NCI-H2196 treated with DMSO at 0.1 percent for 48 hours (cell line): ENCODE results near the gene GRID1.

Experiments
- DNase-seq: peaks from one replicate; lab custom pipeline; 2025; ENCODE audit not compliant: unreplicated experiment; lab: John Stamatoyannopoulos, UW

The GRID1 gene

DNA sequence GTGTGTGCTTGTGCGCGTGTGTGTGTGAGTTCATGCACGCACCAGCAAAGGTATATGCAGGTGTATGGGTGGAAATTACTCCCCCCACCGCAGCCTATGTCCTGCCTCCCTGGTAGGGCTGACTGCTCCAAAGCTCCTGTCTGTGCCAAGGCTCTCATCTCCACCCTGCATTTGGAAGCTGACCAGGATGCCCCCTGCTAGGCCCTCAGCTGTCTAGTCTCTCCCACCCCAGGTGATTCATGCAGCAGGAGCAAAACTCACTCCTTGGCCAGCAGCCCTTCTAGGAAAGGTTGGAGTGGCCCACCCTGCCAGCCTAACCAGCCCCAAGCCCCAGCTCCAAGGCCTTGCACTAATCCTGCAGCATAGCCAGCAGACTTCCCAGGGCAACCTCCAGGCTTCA lies 148.4 kb downstream of the GRID1 start:
- DNase-seq: no peak

DNA sequence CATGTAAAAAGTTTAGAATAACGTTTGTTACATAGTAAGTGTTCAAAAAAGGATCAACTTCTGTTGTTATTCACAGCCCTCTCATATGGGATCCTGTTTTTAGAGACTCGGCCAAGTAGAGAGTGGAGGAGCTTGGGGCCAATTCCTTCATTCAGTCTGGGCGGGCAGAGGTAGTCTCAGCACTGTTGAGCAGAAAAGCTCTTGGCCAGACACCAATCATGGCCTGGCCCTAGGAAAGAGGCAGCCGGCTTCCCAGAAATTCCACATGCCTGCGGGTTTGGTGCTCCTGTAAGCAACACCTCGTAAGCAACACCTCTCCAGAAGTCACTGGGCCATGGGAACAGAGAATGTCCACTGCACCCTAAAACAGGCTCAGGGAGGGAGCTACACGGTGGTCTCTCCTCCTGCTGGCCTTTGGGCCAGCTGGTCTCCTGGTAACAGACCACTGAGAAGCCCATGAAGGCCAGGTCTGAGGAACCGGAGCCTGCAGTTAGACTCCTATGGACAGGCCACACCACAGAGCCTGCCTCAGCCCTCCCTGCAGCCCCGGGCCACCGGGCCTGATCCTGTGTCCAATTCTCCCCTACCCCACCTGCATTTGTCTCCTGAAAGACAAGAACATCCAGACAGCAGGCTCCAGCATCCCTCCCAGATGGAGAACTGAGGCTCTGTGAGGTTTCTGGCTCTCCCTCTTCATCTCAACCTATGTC lies 149.1 kb downstream of the GRID1 start:
- no peak for DNase-seq

- no peak for DNase-seq
Measured at GRCh38 chr10:86216886-86217285, 149.7 kb downstream of the GRID1 start.

- DNase-seq: no peak
Measured at GRCh38 chr10:86215712-86216111, 150.9 kb downstream of the GRID1 start.

GRCh38 chr10:86215046-86215445 lies 151.5 kb downstream of the GRID1 start:
- DNase-seq: no peak

GRCh38 chr10:86213148-86213547 lies 153.4 kb downstream of the GRID1 start:
- no peak for DNase-seq

DNA sequence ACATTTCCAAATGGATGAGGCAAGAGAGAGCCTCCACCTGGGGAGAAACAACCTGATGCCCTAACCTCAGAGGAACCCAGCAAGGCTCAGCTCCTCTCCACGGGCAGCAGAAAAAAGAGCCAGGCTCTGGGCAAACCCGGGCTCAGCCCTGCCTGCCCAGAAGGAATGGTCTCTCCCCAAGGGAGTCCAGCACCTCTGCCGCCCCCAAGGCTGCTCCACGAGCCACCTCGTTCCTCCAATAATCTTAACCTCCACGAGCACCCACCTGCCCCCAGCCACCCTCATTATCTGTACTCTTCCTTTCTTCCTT lies 154.2 kb downstream of the GRID1 start:
- no peak for DNase-seq

DNA sequence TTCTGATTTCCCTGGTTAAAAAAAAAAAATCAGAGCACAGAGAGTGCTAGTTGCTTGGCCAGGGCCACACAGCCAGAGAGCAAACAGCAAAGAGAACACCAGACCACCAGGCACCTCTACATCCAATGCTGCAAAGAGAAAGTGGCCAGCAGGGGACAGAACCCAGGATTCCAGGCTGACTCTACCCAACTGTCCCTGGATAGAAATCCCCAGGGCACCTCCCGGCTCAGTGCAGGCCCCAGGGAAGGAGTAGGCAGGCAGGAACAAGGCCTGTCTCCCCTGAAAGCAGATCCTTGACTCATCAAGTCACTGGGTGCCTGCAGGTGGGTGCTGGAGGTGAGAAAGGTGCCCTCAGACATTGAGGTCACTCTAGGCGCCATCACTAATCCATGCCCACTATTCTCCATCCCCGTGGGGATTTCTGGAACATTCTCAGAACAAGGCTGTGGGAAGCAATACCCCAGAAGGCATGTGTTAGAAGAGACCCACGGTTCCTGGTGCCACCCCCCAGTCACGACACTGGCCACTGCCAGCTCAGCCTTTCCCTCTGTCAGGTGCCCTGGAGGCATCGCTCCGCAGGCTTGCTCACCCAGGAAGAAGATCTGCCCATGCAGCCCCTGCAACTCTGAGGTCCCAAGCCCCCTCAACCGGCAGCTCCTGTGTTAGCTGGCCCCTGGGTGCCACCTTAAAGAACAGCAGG lies 154.8 kb downstream of the GRID1 start:
- no peak for DNase-seq

GRCh38 chr10:86210416-86210815 lies 156.2 kb downstream of the GRID1 start:
- DNase-seq: no peak

DNA sequence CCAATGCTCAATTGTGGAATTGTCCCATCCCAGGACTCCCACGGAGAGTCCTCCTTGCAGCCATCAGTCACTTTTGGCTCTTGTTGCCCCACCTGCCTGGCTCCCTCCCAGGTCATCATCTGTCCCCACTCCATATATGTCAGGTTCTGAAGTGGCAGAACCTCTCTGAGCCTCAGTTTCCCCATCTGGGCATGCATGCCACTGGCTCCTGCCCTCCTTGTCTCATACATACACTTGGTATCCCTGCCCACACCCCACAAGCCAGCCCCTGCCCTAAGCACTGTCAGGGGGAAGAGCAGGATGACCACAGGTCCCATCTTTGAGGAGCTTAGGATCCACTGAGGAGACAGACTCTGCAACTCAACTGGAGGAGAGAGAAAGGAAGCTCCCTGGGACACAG lies 156.9 kb downstream of the GRID1 start:
- DNase-seq: no peak

GRCh38 chr10:86207226-86207625 lies 159.4 kb downstream of the GRID1 start:
- no peak for DNase-seq

DNA sequence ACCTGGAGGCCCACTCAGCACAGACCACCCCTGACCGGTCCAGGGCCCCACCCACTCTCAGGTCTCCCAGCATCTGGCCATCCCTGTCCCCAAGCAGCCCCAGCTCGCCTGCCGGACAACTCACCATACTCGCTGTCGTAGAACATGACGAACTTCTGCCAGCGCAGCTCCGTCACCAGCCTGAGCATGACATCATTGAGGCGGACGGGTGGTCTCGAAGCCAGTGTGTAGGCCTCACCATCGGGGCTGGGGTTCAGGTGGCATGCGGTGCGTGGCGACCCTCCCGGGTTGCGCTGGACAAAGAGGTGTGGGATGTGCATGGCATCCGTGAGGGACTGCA lies 160.4 kb downstream of the GRID1 start:
- no peak for DNase-seq

DNA sequence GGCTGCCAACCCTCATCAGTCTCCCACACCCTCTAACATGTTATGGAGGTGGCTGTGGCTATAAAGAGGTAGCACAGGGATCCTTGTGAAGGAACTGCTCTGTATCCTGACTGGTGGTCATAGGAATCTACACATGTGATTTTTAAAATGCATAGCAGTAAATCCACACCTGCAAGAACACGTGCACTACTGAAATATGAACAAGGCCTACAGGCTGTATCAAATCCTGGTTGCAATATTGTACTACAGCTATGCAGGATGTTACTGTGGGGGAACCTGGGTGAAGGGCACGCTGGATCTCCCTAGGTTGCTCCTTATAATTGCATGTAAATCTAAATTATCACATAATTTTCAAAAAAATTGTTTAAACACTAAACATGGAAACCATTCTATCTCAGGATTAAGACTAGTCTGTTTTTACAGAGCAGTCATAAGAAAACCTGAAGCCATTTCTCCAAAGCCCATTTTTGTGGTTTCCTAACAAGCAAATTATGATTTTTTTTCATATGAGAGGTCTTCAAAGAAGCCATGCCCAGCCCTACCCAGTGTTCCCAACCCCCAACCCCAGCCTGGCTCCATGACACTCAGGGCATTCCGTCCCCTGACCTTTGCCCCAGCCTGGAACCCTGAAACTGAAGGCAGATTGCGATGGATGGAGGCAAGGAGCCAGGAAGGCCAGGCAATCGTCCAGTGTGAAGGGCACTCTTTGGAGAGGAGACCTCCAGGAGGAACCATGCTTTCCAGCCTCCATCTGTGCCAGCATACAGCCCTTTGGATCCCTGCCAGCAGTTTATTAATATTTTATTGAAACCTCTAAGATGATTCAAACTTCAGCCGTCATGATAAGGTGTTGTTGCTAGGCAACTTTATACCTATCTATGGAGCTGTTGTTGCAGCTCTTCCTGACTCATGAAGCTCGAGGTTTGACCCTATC lies 161.0 kb downstream of the GRID1 start:
- DNase-seq: no peak

DNA sequence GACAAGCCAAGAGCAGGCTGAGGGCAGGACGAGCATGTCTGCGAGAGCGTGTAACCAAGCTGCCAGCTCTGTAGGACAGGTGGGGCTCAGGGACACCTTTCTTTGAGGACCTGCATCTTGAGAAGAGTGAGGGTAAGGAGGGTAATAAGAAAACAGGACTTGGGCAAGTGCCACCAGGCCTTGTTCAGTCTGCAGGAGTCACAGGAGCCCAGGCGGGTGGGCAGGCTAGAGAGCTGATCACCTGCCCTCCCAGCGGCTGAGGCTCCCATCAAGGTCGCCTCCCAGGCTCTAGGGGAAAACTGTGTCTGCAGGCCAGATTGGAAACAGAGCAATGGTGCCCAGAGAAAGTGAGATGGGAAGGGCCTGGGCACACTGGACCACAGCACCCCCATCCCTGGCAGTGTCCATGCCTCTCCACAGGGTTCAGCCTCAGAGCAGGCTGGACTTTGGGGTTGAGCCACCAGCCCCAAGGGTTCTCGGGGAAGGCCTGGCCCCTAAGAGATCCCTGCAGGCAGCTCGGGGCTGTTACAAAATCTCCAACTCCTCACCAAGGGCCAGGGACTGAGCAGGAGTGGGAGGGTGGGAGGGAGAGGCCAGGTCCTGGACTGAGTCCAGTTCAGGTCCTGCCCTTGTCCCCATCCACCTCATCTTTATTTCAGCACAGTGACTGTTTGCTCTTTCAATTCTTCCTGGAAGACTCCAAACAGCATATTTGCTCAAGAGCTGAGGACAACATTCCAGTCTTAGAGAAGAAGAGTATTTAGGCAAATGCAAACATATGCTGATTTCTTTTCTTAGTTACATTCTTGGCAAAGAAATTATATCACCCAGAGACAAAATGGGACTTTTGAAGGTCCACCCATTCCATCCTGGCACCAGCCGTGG lies 161.9 kb downstream of the GRID1 start:
- no peak for DNase-seq

- no peak for DNase-seq
Measured at GRCh38 chr10:86203162-86203905, 163.3 kb downstream of the GRID1 start.

GRCh38 chr10:86202226-86202735 lies 164.3 kb downstream of the GRID1 start:
- no peak for DNase-seq

- DNase-seq: no peak
Measured at GRCh38 chr10:86200867-86201266, 165.7 kb downstream of the GRID1 start.

- no peak for DNase-seq
Measured at GRCh38 chr10:86200269-86200668, 166.3 kb downstream of the GRID1 start.

GRCh38 chr10:86199041-86199440 lies 167.6 kb downstream of the GRID1 start:
- no peak for DNase-seq

DNA sequence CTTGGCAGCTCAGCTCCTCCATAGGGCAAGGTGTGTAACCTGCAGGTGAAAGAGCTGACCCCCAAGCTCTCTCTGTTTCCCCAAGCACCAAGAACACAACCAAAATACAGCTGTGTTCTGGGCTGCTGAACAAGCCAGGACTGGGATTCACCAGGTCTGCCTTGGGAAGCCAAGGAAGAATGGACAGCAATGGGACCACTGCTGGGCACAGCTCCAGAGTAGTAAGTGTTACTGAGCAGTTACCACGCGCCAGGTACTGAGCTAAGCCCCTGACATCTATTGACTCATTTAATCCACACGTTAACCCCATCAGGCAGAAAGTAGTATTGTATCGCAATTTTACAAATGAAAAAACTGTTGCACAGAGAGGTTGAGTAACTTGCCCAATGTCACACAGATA lies 168.3 kb downstream of the GRID1 start:
- DNase-seq: no peak
